ENCODE results near the gene PLEKHG2.

Gene PLEKHG2

DNA sequence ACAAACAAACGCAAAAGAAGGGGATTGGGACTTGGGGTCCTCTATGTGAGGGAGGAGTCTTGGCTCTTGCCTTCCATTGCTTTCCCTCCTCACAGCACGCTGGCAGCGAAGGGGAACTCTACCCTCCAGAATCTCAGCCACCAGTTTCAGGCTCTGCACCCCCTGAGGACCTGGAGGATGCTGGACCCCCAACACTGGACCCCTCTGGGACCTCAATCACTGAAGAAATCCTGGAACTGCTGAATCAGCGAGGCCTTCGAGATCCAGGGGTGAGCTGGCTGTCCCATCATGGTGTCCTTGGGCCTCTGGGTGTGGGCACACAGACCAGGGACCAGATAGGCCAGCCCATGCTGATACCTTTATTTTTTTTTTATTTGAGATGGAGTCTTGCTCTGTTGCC is 9.6 kb downstream of the PLEKHG2 start:
- no peak for DNase-seq (ENCODE audit: low read depth)

DNA sequence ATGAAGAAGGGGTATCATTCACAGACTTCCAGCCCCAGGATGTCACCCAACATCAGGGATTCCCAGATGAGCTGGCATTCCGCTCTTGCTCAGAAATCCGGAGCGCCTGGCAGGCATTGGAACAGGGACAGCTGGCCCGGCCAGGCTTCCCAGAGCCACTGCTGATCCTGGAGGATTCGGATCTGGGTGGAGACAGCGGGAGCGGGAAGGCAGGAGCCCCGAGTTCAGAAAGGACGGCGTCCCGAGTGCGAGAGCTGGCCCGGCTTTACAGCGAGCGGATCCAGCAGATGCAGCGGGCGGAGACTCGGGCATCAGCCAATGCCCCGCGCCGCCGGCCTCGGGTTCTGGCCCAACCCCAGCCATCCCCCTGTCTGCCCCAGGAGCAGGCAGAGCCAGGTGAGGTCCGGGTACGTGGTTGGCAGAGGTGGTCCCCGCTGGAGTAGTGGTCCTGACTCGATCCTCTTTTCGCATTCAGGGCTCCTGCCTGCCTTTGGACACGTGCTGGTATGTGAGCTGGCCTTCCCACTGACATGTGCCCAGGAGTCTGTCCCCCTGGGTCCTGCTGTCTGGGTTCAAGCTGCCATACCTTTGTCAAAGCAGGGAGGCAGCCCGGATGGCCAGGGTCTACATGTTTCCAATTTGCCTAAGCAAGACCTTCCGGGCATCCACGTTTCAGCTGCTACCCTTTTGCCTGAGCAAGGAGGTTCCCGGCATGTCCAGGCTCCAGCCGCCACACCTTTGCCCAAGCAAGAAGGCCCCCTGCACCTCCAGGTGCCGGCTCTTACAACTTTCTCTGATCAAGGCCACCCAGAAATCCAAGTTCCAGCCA is 11.0 kb downstream of the PLEKHG2 start:
- DNase-seq (ENCODE audit: low read depth) = no peak

DNA sequence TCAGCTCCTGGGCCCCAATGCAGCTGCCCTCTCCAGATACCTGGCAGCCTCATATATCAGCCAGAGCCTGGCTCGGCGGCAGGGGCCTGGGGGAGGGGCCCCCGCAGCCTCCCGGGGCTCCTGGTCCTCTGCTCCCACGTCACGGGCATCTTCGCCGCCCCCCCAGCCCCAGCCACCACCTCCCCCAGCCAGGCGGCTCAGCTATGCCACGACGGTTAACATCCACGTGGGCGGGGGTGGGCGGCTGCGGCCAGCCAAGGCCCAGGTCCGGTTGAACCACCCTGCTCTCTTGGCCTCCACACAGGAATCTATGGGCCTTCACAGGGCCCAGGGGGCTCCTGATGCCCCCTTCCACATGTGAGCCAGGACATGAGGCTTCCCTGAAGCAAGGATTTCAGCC is 12.5 kb downstream of the PLEKHG2 start:
- no peak for DNase-seq (ENCODE audit: low read depth)

DNA sequence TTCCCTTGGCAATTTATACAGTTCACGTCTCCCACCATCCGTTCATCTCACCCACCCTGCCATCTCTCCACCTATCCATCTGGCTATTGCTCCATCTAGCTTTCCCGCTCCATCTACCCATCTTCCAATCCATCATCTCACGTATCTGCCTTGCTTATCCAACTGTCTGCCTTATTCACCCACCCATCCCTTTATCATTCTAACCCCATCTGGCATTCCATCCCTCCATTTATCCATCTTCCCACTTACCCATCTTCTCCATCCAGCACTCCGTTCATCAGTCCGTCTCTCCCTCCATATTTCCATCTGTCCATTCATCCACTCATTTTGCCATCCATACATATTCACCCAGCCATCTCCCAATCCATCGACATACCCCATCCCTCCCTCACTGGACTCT is 13.3 kb downstream of the PLEKHG2 start:
- DNase-seq (ENCODE audit: low read depth) = no peak

GRCh38 chr19:39426170-39426569 is 13.7 kb downstream of the PLEKHG2 start:
- no peak for DNase-seq (ENCODE audit: low read depth)

GRCh38 chr19:39427707-39428106 is 15.2 kb downstream of the PLEKHG2 start:
- no peak for DNase-seq (ENCODE audit: low read depth)

DNA sequence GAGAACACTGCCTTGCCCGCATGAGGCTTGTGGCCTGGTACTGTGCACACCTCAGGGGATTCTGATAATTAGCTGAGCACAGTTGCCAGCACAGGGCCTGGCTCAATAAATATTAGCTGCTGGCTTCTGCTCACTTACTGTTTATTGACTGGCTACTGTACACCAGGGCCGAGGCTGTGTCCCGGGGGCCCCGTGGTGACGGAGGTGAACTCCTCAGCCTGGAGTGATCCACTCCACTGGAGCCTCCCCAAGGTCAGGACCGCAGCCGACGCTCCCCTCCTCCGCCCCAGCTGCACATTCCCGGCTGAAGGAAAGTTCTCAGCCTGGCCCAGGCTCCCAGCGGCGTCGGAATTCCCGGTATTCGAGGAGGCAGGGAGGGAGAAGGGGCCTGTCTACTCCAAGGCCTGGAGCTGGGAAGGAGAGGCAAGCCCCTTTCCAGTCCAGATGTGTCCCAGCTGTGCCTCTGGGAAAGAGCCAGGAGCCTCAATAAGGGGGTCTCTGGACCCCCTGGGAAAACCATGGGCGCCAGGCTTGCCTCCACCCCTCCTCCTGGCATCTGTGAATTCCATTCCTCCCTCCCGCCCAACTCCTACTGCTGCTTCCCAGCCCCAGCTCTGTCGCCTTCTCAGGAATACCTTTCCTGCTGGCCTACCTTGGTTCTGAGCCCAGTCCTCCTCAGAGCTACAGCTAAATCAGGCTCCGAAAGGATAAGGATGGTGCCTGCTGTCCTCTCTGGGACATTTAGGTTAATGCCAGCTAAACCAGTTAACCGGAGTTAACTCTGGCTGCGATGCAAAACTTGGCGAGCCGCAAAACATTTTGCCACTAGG is 16.0 kb downstream of the PLEKHG2 start:
- no peak for DNase-seq (ENCODE audit: low read depth)

DNA sequence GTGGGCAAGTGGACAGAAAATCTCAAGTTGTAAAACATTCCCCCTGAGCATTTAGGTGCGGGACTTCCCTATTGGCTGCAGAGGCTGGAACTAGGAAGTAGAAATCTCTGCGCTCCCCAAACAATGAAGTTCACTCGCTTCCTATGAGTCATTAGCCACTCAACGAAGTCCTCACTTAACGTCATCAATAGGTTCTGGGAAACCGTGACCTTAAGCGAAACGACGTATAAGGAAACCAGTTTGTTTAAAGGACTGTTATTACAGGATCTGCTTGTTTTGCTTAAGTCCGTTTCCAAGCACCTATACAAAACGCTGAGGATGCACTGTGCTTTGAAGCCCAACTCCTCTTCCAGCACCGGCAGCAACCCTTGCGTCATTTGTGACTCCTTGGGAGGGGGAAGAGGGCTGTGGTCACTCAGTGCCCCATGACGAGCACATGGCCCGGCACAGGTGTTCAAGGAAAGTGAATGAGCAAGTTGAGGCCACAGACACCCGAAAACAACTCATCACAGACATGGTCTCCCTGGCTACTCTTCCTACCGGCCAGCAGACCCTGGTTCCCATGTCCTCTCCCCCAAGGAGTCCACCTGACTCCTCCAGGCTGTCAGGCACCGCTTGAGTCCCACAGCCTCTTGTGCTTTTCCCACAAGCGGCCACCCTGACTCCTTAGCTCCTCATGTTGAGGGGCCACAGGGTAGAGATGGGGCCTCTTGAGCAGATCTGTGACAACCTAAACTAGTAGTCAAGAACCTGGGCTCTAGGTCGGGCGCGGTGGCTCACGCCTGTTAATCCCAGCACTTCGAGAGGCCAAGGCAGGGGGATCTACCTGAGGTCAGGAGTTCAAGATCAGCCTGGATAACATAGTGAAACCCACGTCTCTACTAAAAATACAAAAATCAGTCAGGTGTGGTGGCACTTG is 18.5 kb downstream of the PLEKHG2 start:
- DNase-seq (ENCODE audit: low read depth) = no peak

DNA sequence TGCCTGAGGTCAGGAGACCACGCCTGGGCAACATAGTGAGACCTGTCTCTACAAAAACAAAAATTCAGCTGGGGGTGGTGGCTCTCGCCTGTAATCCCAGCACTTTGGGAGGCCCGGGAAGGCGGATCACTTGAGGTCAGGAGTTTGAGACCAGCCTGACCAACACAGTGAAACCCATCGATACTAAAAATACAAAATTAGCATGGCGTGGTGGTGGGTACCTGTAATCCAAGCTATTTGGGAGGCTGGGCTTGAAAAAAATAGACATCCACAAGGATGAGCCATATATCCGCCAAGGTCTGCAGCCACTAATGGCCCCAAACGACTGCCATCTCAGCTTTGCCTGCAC is 20.2 kb downstream of the PLEKHG2 start:
- no peak for DNase-seq (ENCODE audit: low read depth)

GRCh38 chr19:39433480-39434079 is 21.1 kb downstream of the PLEKHG2 start:
- DNase-seq (ENCODE audit: low read depth) = no peak

DNA sequence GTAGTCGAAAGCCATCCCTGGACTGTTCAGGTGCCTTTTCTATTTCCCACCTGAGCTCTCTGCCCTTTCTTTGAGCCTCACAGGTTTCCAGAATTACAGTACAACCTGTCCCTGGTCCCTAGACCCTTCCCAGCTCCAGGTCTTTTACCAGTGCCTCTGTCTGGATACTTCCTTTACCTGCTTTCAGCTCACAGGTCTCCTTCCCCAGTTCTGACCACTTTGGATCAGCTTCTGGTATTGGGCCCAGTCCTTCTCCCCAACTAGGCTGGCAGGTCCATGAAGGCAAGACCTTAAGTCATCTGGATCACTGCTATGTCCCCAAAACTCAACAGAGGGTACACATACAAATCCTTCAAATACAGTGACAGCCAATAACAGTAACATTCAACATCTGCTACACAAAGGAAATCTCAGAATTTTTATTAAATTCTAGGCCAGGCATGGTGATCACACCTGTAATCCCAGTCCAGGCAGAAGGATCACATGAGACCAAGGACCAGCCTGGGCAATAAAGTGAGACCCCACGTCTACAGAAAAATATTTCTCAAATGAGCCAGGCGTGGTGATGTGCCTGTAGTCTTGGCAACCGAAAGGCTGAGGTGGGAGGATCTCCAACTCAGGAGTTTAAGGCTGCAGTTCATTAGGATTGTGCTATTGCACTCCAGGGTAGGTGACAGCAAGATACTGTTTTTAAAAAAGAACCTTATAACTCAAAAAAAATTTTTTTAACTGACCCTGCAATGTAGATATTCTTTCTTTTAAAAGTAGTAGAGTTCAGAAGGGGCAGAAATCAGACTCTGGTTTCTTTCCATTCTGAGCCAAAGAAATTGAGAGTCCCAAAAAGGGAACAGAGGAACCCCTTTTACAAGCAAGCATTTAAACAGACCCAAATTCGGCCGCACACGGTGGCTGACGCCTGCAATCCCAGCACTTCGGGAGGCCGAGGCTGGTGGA is 21.9 kb downstream of the PLEKHG2 start:
- DNase-seq (ENCODE audit: low read depth) = no peak

GRCh38 chr19:39435499-39436349 is 23.3 kb downstream of the PLEKHG2 start, which contains the start of gene RPS16:
RPS16 (minus strand) TSS chr19:39435949; CDS start chr19:39435895, 54 bp downstream.
- peak; percentile 99 for DNase-seq (ENCODE audit: low read depth)

GRCh38 chr19:39436350-39436716 is 23.9 kb downstream of the PLEKHG2 start:
- DNase-seq (ENCODE audit: low read depth) = no peak

GRCh38 chr19:39438270-39438934 is 25.9 kb downstream of the PLEKHG2 start:
- DNase-seq (ENCODE audit: low read depth) = no peak

DNA sequence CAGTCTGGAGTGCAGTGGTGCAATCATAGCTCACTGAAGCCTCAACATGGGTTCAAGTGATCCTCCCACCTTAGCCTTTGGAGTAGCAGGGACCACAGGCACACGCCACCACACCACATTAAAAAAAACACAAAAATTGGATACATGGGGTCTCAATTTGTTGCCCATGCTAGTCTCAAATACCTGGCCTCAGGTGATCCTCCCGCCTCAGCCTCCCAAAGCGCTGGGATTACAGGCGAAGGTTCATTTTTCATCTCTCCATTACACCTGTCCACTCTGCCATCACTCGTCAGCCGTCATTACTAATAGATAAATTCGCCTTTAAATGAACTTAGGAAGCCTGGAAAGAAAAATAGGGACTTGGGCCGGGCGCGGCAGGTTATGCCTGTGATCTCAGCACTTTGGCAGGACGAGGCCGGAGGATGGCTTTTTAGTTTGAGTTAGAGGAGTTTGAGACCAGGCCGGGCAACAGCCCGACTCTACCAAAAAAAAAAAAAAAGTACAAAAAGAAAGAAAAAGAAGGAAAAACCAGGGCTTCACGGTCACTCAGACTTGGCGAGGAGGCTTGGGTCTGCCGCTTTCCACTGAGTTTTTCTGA is 32.2 kb downstream of the PLEKHG2 start:
- no peak for DNase-seq (ENCODE audit: low read depth)

DNA sequence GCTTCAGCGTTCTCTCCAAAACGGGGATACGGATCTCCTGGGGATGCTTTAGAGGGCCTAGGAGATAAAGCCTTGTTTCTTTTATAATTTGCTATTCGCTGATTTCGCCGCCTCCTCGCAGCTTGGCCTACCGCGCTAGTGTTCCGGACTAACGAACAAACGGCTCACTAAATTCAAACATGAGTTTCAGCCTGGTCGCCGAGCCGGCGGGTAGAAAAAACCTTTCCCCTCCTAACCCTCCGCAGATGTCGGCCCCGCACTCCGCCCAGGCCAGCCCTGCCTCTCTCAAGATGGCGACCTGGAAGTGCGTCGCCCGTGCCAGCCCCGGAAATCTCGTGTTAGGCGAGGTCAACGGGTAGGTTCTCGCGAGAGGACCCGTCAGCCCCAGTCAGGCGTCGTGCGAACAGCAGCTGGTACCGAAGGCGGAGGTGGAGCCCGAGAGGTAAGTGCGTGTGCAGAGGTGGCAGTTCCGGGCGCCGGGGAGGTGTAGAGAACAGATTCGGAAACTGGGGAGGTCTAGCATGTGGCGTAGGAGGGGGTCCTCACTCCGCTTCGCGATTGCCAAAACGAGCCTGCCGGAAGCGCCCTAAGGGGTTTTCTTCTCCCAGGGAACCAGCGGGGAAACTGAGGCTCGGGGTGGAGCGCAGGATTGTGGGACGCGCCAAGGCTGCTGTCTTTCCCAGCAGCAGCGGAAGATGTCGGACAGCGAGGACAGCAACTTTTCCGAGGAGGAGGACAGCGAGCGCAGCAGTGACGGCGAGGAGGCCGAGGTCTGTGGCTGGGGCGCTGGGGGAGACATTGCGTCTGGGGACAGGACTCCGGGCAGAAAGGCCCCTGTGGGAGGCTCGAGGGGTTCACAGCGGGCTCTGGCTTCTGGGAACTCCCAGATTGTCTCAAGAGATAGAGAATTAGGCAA is 33.0 kb downstream of the PLEKHG2 start, which contains the start of gene SUPT5H:
Gene SUPT5H (plus strand): TSS at position 387 of the 916 bp plus-strand sequence. CDS start 309 bp downstream, at position 696.
- DNase-seq (ENCODE audit: low read depth) = peak; percentile 96

DNA sequence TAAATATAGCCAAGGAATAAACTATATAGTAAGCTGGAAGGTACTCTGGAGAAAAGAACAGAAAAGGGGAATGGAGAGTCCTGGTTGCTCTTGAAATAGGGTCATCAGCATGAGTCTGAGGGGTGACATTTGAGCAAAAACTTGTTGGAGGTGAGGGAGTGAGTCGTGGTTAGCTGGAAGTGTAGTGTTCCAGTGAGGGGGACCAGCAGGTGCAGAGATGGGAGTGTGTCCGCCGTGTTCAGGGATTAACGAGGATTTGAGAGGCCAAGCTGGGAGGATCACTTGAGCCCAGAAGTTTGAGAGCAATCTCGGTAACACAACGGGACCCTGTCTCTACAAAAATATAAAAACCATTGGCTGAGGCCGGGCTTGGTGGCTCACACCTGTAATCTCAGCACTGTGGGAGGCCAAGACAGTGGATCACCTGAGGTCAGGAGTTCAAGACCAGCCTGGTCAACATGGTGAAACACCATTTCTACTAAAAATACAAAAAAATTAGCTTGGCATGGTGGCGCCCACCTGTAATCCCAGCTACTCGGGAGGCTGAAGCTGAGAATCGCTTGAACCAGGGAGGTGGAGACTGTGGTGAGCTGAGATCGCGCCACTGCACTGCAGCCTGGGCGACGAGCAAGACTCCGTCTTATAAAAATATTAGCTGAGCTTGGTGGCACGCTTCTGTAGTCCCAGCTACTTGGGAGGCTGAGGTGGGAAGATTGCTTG is 34.1 kb downstream of the PLEKHG2 start:
- no peak for DNase-seq (ENCODE audit: low read depth)
